Activated CD8-positive, alpha-beta memory T cell treated with anti-CD3 and anti-CD28 coated beads, Interleukin-2, amount 10 ng/mL, durations not matched to agents 7 days and 5 days (primary cell): ENCODE measurements around the gene SYS1. TPM values are rescaled to one million over a fixed set of nuclear protein-coding genes. Genes with fewer than 3 reads are reported as not detected.

Experiments used
- ATAC-seq: fragments of 150-1000 bp; cut with Tn5 transposase; one replicate; pipeline ENCODE4 v1.10.0; 2021; ENCODE audit warnings: moderate library complexity
- CTCF ChIA-PET: fragments of 350-600 bp; sonication (Branson Sonifier 250); formaldehyde crosslinking; loops from one replicate; lab custom pipeline; 2021; ENCODE audit warnings: antibody characterized with exemption; lab: Charles Lee
- DNase-seq: peaks from one replicate; pipeline ENCODE4 v3.0.0-alpha.2; 2020
- H3K27ac Mint-ChIP-seq: one replicate; pipeline ENCODE4 v1.8.0; 2021; ENCODE audit warnings: mild to moderate bottlenecking, mixed read lengths
- H3K27me3 Mint-ChIP-seq: one replicate; pipeline ENCODE4 v1.8.0; 2021; ENCODE audit warnings: mixed read lengths
- H3K36me3 Mint-ChIP-seq: one replicate; pipeline ENCODE4 v1.8.0; 2021; ENCODE audit warnings: mild to moderate bottlenecking, mixed read lengths
- H3K4me1 Mint-ChIP-seq: one replicate; pipeline ENCODE4 v1.8.0; 2021; ENCODE audit warnings: mixed read lengths
- H3K4me3 Mint-ChIP-seq: one replicate; pipeline ENCODE4 v1.8.0; 2021; ENCODE audit warnings: mild to moderate bottlenecking, moderate library complexity, mixed read lengths
- H3K9me3 Mint-ChIP-seq: one replicate; pipeline ENCODE4 v1.8.0; 2022; ENCODE audit warnings: low read depth, mixed read lengths
- total RNA-seq, 2 experiments: library from RNA; stranded (reverse); gene quantifications; one replicate each; pipeline ENCODE4 v1.2.3, GENCODE V29; 2021

The SYS1 gene
- total RNA-seq, 2 experiments from 2014 or later, result 19.6 to 24.9 TPM

GRCh38 chr20:45407783-45408645 lies 45.1 kb downstream of the SYS1 start, which contains the start of gene DBNDD2:
Gene DBNDD2 (plus strand): TSS chr20:45408289. CDS start chr20:45408468, 179 bp downstream.
- CTCF ChIA-PET, result interaction anchor here (0.6 to 8.6 kb wide), 5 partner anchors 12 to 96 kb away, joined by 3 to 56 read pairs (median 3); no protein-coding TSS in a partner anchor
- H3K4me1 Mint-ChIP-seq, result peaks cover 13% of the 10 kb centered on the region
- no peak within 1 kb of the TSS for H3K27ac Mint-ChIP-seq
- ATAC-seq (no peak), DNase-seq (no peak)
- peaks cover 2% of the 10 kb centered on the region for H3K36me3 Mint-ChIP-seq
- no peaks in the 10 kb centered on the region for H3K9me3 Mint-ChIP-seq
- peak within 1 kb of the TSS; percentile 14 for H3K4me3 Mint-ChIP-seq
- H3K27me3 Mint-ChIP-seq, result peaks cover 23% of the 10 kb centered on the region

GRCh38 chr20:45408646-45409213 lies 45.8 kb downstream of the SYS1 start:
- no peak for DNase-seq
- Mint-ChIP-seq H3K36me3 (peaks cover 2% of the 10 kb centered on the region), H3K4me3 (no peak overlapping the region), H3K9me3 (no peaks in the 10 kb centered on the region), H3K27me3 (peaks cover 23% of the 10 kb centered on the region), H3K27ac (no peak overlapping the region), H3K4me1 (peaks cover 13% of the 10 kb centered on the region)
- CTCF ChIA-PET, result interaction anchor here (1.2 to 8.6 kb wide), 2 partner anchors 36 to 97 kb away, joined by 5 to 56 read pairs; no protein-coding TSS in a partner anchor
- no peak for ATAC-seq

GRCh38 chr20:45409521-45410272 lies 46.7 kb downstream of the SYS1 start:
- H3K4me3 Mint-ChIP-seq, result no peak overlapping the region
- CTCF ChIA-PET, result interaction anchor here (8.6 kb wide), 1 partner anchor 37 kb away, joined by 56 read pairs; no protein-coding TSS in a partner anchor
- H3K36me3 Mint-ChIP-seq, result peaks cover 2% of the 10 kb centered on the region
- H3K4me1 Mint-ChIP-seq, result peaks cover 14% of the 10 kb centered on the region
- H3K27me3 Mint-ChIP-seq, result peaks cover 16% of the 10 kb centered on the region
- DNase-seq, result no peak
- ATAC-seq, result no peak
- H3K27ac Mint-ChIP-seq, result no peak overlapping the region
- H3K9me3 Mint-ChIP-seq, result no peaks in the 10 kb centered on the region

GRCh38 chr20:45410887-45411286 lies 47.9 kb downstream of the SYS1 start:
- no peaks in the 10 kb centered on the region for H3K9me3 Mint-ChIP-seq
- H3K4me1 Mint-ChIP-seq, result peaks cover 20% of the 10 kb centered on the region
- H3K4me3 Mint-ChIP-seq, result no peak overlapping the region
- peaks cover 2% of the 10 kb centered on the region for H3K36me3 Mint-ChIP-seq
- CTCF ChIA-PET, result interaction anchor here (1.0 to 8.6 kb wide), 3 partner anchors 26 to 49 kb away, joined by 4 to 56 read pairs (median 7); partner anchors contain the start of gene SYS1
- no peak for DNase-seq
- ATAC-seq, result no peak
- peaks cover 9% of the 10 kb centered on the region for H3K27me3 Mint-ChIP-seq
- no peak overlapping the region for H3K27ac Mint-ChIP-seq

GRCh38 chr20:45412653-45413052 lies 49.7 kb downstream of the SYS1 start:
- no peaks in the 10 kb centered on the region for H3K27me3 Mint-ChIP-seq
- CTCF ChIA-PET, result interaction anchor here (1.0 to 1.9 kb wide), 5 partner anchors 24 to 101 kb away, joined by 3 to 11 read pairs (median 4); partner anchors contain the start of gene SYS1
- H3K4me3 Mint-ChIP-seq, result no peak overlapping the region
- DNase-seq, result no peak
- no peaks in the 10 kb centered on the region for H3K9me3 Mint-ChIP-seq
- H3K27ac Mint-ChIP-seq, result no peak overlapping the region
- ATAC-seq, result no peak
- H3K36me3 Mint-ChIP-seq, result peaks cover 2% of the 10 kb centered on the region
- peaks cover 30% of the 10 kb centered on the region for H3K4me1 Mint-ChIP-seq

GRCh38 chr20:45413479-45413878 lies 50.5 kb downstream of the SYS1 start:
- Mint-ChIP-seq H3K4me3 (no peak overlapping the region), H3K27ac (no peak overlapping the region), H3K4me1 (peaks cover 39% of the 10 kb centered on the region), H3K27me3 (no peaks in the 10 kb centered on the region), H3K9me3 (no peaks in the 10 kb centered on the region), H3K36me3 (peaks cover 5% of the 10 kb centered on the region)
- no peak for ATAC-seq
- CTCF ChIA-PET, result interaction anchor here (1.0 to 1.9 kb wide), 4 partner anchors 23 to 102 kb away, joined by 3 to 11 read pairs (median 6); no protein-coding TSS in a partner anchor
- DNase-seq, result no peak

- DNase-seq (peak; percentile 93), ATAC-seq (peak; percentile 94)
- H3K9me3 Mint-ChIP-seq, result no peaks in the 10 kb centered on the region
- H3K4me1 Mint-ChIP-seq, result peaks cover 49% of the 10 kb centered on the region
- no peaks in the 10 kb centered on the region for H3K27me3 Mint-ChIP-seq
- peaks cover 12% of the 10 kb centered on the region for H3K36me3 Mint-ChIP-seq
- peak within 1 kb of the TSS; percentile 92 for H3K27ac Mint-ChIP-seq
- CTCF ChIA-PET, result interaction anchor here (0.9 to 4.0 kb wide), 9 partner anchors 13 to 122 kb away, joined by 3 to 50 read pairs (median 4); partner anchors contain the start of gene SYS1
- peak within 1 kb of the TSS; percentile 91 for H3K4me3 Mint-ChIP-seq
These were observed 53.1 kb downstream of the SYS1 start, which contains the start of gene PIGT for GRCh38 chr20:45415822-45416637. Gene PIGT (plus strand): TSS chr20:45416141. CDS start chr20:45416157, 16 bp downstream.

GRCh38 chr20:45416917-45417316 lies 54.0 kb downstream of the SYS1 start:
- H3K27ac Mint-ChIP-seq, result peak overlapping the region; percentile 92
- ATAC-seq (no peak), DNase-seq (peak; percentile 56)
- no peaks in the 10 kb centered on the region for H3K9me3 Mint-ChIP-seq
- peaks cover 49% of the 10 kb centered on the region for H3K4me1 Mint-ChIP-seq
- CTCF ChIA-PET, result interaction anchor here (1.0 to 4.0 kb wide), 5 partner anchors 14 to 98 kb away, joined by 3 to 50 read pairs (median 14); partner anchors contain the start of gene SYS1
- H3K4me3 Mint-ChIP-seq, result peak overlapping the region; percentile 91
- no peaks in the 10 kb centered on the region for H3K27me3 Mint-ChIP-seq
- H3K36me3 Mint-ChIP-seq, result peaks cover 15% of the 10 kb centered on the region

Other genes starting within 250 kb of the SYS1 start
- gene WFDC5, start 248.0 kb upstream of the SYS1 start, total RNA-seq, result not detected
- not detected for gene WFDC12, start 238.7 kb upstream of the SYS1 start, total RNA-seq
- gene PI3, start 188.3 kb upstream of the SYS1 start, total RNA-seq, result not detected
- gene SEMG1, start 156.1 kb upstream of the SYS1 start, total RNA-seq, result not detected
- gene SEMG2, start 141.8 kb upstream of the SYS1 start, total RNA-seq, result not detected
- not detected for gene SLPI, start 108.6 kb upstream of the SYS1 start, total RNA-seq
- gene RBPJL, start 56.3 kb upstream of the SYS1 start, total RNA-seq, result not detected
- gene MATN4, start 54.9 kb upstream of the SYS1 start, total RNA-seq, result 1 to 10 TPM in 1 of 2 experiments, under 1 TPM in 1; 0.64 to 2.2 TPM
- gene SDC4, start 14.7 kb upstream of the SYS1 start, total RNA-seq, result 10 to 100 TPM; 15.0 to 50.7 TPM
- under 1 TPM in 1 of 2 experiments, not detected in 1; 0.15 TPM for gene TP53TG5, start 15.2 kb downstream of the SYS1 start, total RNA-seq
- gene DBNDD2, start 45.1 kb downstream of the SYS1 start, total RNA-seq, result 1 to 10 TPM; 6.6 to 9.7 TPM
- gene PIGT, start 53.0 kb downstream of the SYS1 start, total RNA-seq, result 10 to 100 TPM; 68.0 to 79.2 TPM
- gene WFDC2, start 106.6 kb downstream of the SYS1 start, total RNA-seq, result not detected
- gene SPINT3, start 152.5 kb downstream of the SYS1 start, total RNA-seq, result not detected
- gene WFDC6, start 176.3 kb downstream of the SYS1 start, total RNA-seq, result not detected
- gene EPPIN, start 184.2 kb downstream of the SYS1 start, total RNA-seq, result not detected
- gene WFDC8, start 216.1 kb downstream of the SYS1 start, total RNA-seq, result not detected